GM21381 (cell line): Measurements from ENCODE around the gene SRF.

Source experiments
- ATAC-seq: cut with Tn5 transposase; IDR thresholded peaks from one replicate; pipeline ENCODE4 v1.9.1; 2021; ENCODE audit warnings: mild to moderate bottlenecking, moderate library complexity; ENCODE audit not compliant: unreplicated experiment

Gene SRF

GRCh38 chr6:43181621-43181941 is 10.5 kb downstream of the SRF start:
- no peak for ATAC-seq

- ATAC-seq, result peak; percentile 93
Measured at GRCh38 chr6:43181942-43182860, 11.1 kb downstream of the SRF start, which contains the start of gene CUL9. CUL9 (plus strand) TSS chr6:43182196; CDS start chr6:43184311, 2,115 bp downstream.

DNA sequence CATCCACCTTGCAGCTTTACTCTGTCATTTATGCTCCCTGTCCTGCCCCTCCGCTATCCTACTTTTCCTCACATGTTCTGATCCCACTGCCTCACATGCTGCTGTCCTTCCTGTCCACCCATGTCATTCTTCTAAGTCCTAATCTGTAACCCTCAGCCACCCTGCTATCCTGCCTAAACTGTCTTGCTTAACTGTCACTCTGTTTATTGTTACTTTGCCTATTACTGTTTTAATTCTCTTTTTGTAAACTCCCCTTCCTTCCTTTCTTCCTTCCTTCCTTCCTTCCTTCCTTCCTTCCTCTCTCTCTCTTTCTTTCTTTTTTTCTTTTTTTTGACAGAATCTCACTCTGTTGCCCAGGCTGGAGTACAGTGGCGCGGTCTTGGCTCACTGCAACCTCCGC is 12.4 kb downstream of the SRF start:
- no peak for ATAC-seq

GRCh38 chr6:43184268-43184985 is 13.4 kb downstream of the SRF start:
- no peak for ATAC-seq

DNA sequence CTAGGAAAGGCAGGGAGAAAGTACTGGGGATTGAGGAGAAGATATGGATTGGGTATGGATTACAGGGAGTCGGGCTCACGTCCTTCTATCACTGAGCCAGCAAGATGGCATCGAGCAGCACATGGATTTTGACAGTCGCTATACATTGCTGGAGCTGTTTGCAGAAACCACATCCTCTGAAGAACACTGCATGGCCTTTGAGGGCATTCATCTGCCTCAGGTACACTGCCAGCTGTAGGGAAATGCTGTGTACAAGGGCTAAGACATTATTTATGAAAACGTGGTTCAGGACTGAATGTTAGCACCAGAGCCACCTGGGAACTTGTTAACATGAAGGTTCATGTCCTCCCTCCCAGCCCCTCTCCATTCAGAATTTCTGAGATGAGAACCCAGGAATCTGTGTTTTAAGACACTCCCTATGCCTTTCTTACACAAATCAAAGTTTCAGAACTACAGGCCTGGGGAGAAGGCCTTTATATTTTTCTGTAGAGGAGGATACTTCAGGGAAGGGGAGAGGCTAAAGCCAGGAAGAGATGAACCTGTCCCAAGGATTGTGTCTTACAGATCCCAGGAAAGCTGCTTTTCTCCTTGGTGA is 14.4 kb downstream of the SRF start:
- no peak for ATAC-seq

DNA sequence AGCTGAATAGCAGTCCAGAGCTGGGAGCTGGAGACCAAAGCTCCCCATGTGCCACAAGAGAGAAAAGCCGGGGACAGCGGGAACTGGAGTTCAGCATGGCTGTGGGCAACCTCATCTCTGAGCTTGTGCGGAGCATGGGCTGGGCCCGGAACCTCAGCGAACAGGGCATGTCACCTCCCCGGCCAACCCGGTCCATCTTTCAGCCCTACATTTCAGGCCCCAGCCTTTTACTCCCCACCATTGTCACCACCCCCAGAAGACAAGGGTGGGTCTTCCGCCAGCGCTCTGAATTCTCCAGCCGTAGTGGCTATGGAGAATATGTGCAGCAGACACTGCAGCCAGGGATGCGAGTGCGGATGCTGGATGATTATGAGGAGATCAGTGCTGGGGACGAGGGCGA is 14.9 kb downstream of the SRF start:
- ATAC-seq, result no peak

DNA sequence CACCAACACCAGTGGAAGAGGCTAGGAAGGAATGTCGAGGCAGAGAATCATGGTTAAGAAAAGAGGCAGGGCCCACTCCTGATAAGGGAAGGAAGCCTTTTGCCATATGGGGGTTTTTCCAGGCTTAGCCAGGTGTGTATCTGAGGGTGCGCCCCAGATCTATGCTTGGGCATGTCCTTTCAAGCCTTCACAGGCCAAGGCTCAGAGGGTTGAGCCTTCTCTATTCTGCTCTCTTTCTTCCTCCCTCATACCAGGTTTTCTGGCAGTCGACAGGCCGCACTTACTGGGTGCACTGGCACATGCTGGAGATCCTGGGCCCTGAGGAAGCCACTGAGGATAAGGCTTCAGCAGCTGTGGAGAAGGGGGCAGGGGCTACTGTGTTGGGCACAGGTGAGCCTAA is 15.6 kb downstream of the SRF start:
- no peak for ATAC-seq

DNA sequence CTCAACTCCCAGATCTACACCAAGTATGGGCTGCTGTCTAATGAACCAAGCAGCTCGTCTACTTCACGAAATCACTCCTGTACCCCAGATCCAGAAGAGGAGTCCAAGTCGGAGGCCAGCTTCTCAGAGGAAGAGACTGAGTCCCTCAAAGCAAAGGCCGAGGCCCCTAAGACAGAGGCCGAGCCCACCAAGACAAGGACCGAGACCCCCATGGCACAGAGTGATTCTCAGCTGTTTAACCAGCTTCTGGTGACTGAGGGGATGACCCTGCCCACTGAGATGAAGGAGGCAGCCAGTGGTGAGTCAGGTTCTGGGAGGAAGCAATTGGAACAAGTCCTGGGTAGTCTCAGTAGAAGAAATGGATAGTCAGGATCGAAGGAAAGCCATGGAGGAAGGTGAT is 16.8 kb downstream of the SRF start:
- no peak for ATAC-seq

GRCh38 chr6:43188426-43188825 is 17.4 kb downstream of the SRF start:
- no peak for ATAC-seq

- ATAC-seq, result no peak
Measured at GRCh38 chr6:43189776-43190304, 18.8 kb downstream of the SRF start.

DNA sequence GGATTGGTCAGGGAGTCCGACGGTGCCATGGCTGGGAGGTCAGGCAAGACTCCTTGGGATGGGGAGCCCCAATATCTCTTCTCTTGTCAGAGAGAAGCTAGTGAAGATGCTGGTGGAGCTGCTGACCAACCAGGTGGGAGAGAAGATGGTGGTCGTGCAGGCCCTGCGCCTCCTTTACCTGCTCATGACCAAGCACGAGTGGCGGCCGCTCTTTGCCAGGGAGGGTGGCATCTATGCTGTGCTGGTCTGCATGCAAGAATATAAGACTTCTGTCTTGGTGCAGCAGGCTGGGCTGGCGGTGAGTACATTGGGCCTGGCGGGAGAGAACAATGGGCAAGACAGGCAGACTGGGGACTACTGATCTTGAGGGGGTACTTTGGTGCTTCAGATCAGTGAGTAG is 21.8 kb downstream of the SRF start:
- ATAC-seq, result no peak

DNA sequence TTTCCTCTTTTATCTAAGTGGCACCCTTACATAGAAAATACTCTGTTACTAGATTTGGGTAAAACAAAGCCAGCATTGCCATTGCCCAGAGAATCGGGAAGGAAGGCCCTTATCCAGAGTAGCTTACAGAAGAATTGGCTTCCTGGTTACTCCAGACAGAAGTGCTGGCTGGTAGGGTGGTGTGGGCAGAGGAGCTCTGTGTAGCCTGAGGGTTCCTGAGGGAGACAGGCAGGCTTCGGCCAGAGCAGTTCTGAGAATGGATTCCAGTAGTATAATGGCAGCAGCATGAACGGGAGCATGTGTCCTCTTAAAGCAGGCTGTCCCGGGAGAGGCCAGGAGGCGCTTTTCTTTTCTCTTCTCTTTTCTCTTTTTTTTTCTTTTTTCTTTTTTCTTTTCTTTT is 22.9 kb downstream of the SRF start:
- ATAC-seq, result no peak

DNA sequence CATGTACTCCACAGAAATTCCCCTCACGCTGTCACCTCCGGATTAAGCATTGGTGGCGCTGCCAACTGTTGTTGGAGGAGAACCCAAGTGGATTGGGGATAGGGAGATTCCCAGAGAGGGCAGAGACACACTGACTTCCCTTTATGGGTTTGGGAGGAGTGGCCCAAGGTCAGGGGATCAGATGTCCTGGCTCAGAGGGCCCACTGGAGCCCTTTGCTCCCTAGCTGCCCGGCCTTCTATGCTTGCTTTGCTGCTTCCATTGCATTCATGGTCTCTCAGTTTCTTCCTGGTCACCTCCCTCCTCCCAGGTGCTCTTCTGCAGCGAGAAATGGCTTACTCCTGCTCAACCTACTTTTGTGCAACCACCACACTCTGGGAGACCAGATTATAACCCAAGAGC is 25.3 kb downstream of the SRF start:
- no peak for ATAC-seq

DNA sequence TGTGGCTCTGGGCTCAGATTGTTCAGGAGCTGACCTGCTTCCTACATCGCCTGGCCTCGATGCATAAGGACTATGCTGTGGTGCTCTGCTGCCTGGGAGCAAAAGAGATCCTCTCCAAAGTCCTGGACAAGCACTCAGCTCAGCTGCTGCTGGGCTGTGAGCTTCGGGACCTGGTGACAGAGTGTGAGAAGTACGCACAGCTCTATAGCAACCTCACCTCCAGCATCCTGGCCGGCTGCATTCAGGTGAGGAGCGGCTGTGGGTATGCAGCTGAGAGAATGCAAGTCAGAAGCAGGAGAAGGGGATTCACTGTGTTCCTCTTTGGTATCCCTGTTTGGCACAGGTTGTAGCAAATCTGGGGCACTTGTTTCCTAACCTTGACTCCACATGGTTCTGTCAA is 28.8 kb downstream of the SRF start:
- ATAC-seq, result no peak

- no peak for ATAC-seq
Measured at GRCh38 chr6:43200541-43200940, 29.5 kb downstream of the SRF start.

DNA sequence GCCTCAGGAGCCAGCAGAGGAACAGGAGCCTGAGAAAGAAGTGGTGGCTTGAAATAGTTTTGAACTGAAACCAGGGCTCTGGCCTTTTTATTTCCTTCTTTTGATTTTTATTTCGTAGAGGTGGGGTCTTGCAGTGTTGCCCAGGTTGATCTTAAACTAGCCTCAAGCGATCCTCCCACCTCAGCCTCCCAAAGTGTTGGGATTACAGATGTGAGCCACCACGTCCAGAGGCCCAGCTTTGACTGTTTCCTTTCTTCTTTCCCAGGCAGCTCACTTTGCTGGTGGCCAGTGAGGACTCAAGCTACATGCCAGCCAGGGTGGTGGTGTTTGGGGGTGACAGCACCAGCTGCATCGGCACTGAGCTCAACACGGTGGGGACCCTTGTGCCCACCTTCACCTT is 31.4 kb downstream of the SRF start:
- ATAC-seq, result no peak

DNA sequence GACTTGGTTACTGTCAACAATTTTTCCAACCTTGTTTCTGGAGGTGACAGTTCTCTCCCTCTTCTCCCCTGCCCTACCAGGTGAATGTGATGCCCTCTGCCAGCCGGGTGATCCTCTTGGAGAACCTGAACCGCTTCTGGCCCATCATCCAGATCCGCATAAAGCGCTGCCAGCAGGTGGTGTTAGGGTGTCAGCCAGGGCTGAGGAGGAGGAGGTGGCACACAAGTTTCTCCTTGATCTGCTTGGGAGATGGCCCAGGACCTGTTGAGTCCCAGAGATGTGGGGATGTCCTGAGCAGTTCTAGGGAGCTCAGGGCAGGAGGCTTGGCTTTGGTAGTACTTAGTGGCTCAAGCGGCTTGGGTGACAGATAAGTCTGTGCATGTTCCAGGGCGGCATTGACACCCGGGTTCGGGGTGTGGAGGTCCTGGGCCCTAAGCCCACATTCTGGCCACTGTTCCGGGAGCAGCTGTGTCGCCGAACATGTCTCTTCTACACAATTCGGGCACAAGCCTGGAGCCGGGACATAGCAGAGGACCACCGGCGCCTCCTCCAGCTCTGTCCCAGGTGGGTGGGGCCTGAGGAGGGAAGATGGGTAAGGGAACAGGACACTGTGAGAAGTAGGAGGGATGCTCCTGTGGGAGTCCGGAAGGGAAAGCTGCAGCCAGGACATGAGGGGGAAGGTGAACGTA is 32.1 kb downstream of the SRF start:
- no peak for ATAC-seq

DNA sequence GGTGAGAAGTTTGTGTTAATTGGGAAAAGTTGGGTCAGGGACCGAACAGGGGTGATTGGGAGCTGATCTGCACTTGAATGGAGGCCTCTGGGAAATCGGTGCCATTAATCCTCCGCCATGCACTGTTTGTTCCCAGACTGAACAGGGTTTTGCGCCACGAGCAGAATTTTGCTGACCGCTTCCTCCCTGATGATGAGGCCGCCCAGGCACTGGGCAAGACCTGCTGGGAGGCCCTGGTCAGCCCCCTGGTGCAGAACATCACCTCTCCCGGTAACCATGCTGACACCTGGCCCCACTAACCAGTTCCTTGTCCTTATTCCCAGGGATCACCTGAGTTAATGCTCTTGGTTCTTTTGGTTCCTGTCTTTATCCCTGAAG is 32.6 kb downstream of the SRF start:
- ATAC-seq, result no peak

DNA sequence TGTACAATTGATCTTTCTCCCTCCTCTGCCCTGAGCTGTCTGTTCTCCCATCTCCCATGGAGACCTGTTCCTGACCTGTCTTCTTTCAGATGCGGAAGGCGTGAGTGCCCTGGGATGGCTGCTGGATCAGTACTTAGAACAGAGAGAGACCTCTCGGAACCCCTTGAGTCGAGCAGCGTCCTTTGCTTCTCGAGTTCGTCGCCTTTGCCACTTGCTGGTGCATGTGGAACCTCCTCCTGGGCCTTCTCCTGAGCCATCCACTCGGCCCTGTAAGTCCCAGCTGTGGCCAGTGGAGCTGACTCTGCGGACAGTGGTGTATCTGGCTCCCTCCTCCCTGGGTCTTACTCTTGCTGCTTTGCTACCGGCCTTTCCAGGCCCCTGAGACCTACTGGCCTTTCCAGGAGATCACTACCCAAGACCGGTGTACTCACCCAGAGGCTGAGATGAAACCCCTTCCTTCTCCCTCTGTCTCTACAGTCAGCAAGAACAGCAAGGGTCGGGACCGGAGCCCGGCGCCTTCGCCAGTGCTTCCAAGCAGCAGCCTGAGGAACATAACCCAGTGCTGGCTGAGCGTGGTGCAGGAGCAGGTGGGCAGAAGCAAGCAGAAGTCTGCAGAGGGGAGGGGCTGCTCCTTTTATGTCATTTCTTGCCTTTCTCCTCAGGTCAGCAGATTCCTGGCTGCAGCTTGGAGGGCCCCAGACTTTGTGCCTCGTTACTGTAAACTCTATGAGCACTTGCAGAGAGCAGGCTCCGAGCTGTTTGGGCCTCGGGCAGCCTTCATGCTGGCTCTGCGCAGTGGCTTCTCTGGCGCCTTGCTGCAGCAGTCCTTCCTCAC is 33.4 kb downstream of the SRF start:
- ATAC-seq, result no peak

GRCh38 chr6:43205849-43206248 is 34.8 kb downstream of the SRF start:
- no peak for ATAC-seq
